K562 (cell line): ENCODE measurements around the gene SERPINH1. TPM values are rescaled to one million over a fixed set of nuclear protein-coding genes. Genes with fewer than 3 reads are reported as not detected.

Experiments used
- ATAC-seq: fragments of 200-7000 bp; cut with Tn5 transposase; 3 replicates; pipeline ENCODE4 v1.9.1; 2020; ENCODE audit warnings: moderate library complexity
- BruUV-seq: library from RNA; stranded (reverse); fragments of 400-500 nt; replicated peaks from 2 replicates; lab custom pipeline; 2021; lab: Mats Ljungman, UMichigan
- CTCF ChIA-PET: fragments of 300-600 bp; formaldehyde crosslinking; extraction: SDS; loops from one replicate; lab custom pipeline; 2021; ENCODE audit warnings: low intra/inter-chr PET ratio; lab: Yijun Ruan, JAX
- POLR2A ChIA-PET: fragments of 300-600, 350-650 bp; sonication (Branson Sonifier 250); formaldehyde crosslinking; extraction: SDS; loops from one replicate; lab custom pipeline; 2021; ENCODE audit warnings: antibody characterized with exemption, inconsistent platforms; lab: Yijun Ruan, JAX
- DNase-seq, 4 experiments: peaks; one replicate each; pipeline versions ENCODE4 v3.0.0 to v3.0.0-alpha.2; 2011 to 2018; ENCODE audit warnings: low spot score in 3 of 4, mixed read lengths in 3 of 4; ENCODE audit errors: extremely low read depth in 1 of 4
- FAIRE-seq: peaks from 2 replicates; lab custom pipeline; 2011; peaks lifted over from hg19 to GRCh38; lab: Jason Lieb, UNC
- H2AFZ ChIP-seq: 2 replicates; pipeline ENCODE4 v1.6.0; 2011; ENCODE audit warnings: low read depth, low read length, control low read depth, inconsistent platforms
- H3K27ac ChIP-seq: fragments of 200-600 bp; 3 replicates; pipeline ENCODE4 v1.8.0; 2011; ENCODE audit warnings: low read depth, mild to moderate bottlenecking, control low read depth, inconsistent platforms, low read length, moderate library complexity, mixed read lengths; ENCODE audit errors: extremely low read depth
- H3K27me3 ChIP-seq, 2 experiments: fragments of 300-600 bp in 1 of 2; 2 replicates in 1 of 2; 3 replicates in 1 of 2; pipeline versions ENCODE4 v1.6.0 to v1.8.0; 2011; ENCODE audit warnings: inconsistent platforms in 2 of 2, low read length in 2 of 2, mild to moderate bottlenecking in 1 of 2, mixed read lengths in 1 of 2, moderate library complexity in 1 of 2; ENCODE audit not compliant: control insufficient read depth in 2 of 2, insufficient read depth in 2 of 2
- H3K36me3 ChIP-seq: fragments of 300-600 bp; 3 replicates; pipeline ENCODE4 v1.8.0; 2011; ENCODE audit warnings: mild to moderate bottlenecking, low read length, inconsistent platforms; ENCODE audit not compliant: control insufficient read depth, insufficient read depth
- H3K4me1 ChIP-seq, 2 experiments: fragments of 200-600 bp in 1 of 2; replicated peaks in 1 of 2; 2 replicates in 1 of 2; 3 replicates in 1 of 2; pipeline versions ENCODE4 v1.5.1 to v1.8.0; 2011; ENCODE audit warnings: inconsistent platforms in 2 of 2, low read length in 2 of 2, mild to moderate bottlenecking in 1 of 2, mixed read lengths in 1 of 2, moderate library complexity in 1 of 2; ENCODE audit not compliant: control insufficient read depth in 2 of 2, insufficient read depth in 2 of 2
- H3K4me2 ChIP-seq: 2 replicates; pipeline ENCODE4 v1.6.1; 2011; ENCODE audit warnings: low read length, control low read depth, inconsistent platforms, mixed read lengths; ENCODE audit not compliant: insufficient read depth
- H3K4me3 ChIP-seq: fragments of 200-600 bp; sonication (generic), shearing (Covaris generic); 2 replicates; pipeline ENCODE4 v1.5.1; 2016; ENCODE audit warnings: control low read depth, inconsistent platforms
- H3K79me2 ChIP-seq: fragments of 200-600 bp; 3 replicates; pipeline ENCODE4 v1.8.0; 2011; ENCODE audit warnings: low read length, inconsistent platforms; ENCODE audit not compliant: control insufficient read depth, insufficient read depth
- H3K9ac ChIP-seq, 2 experiments: 2 replicates each; pipeline versions ENCODE4 v1.6.0 to v1.6.1; 2011; ENCODE audit warnings: low read depth in 2 of 2, low read length in 2 of 2, control low read depth in 1 of 2, inconsistent platforms in 1 of 2, mild to moderate bottlenecking in 1 of 2, mixed read lengths in 1 of 2; ENCODE audit not compliant: insufficient read depth in 1 of 2
- H3K9me1 ChIP-seq: one replicate; pipeline ENCODE4 v1.6.0; 2011; ENCODE audit warnings: inconsistent platforms, mild to moderate bottlenecking, low read length, moderate library complexity; ENCODE audit not compliant: control insufficient read depth, insufficient read depth
- H3K9me3 ChIP-seq: replicated peaks from 2 replicates; pipeline ENCODE4 v1.5.1; 2011; ENCODE audit warnings: low read depth, low read length, inconsistent platforms; ENCODE audit not compliant: control insufficient read depth, insufficient read depth
- H4K20me1 ChIP-seq: replicated peaks from 2 replicates; pipeline ENCODE4 v1.6.1; 2011; ENCODE audit warnings: low read length, inconsistent platforms, mixed read lengths; ENCODE audit not compliant: control insufficient read depth, insufficient read depth
- CTCF ChIP-seq, 3 experiments: IDR thresholded peaks in 2 of 3; conservative IDR thresholded peaks in 1 of 3; 2 replicates each; pipeline ENCODE4 v1.5.1; 2011 to 2012; ENCODE audit warnings: low read length in 3 of 3, mild to moderate bottlenecking in 3 of 3, control low read depth in 2 of 3, improper control_type of control experiment in 1 of 3, inconsistent platforms in 1 of 3, low read depth in 1 of 3, mixed read lengths in 1 of 3, moderate library complexity in 1 of 3; ENCODE audit not compliant: insufficient read depth in 2 of 3
- FOXK1 ChIP-seq: sonication (generic); formaldehyde crosslinking; IDR thresholded peaks from 2 replicates; pipeline ENCODE4 v1.8.0; 2022; ENCODE audit warnings: missing genetic modification reagents, mild to moderate bottlenecking, borderline replicate concordance
- HDAC1 ChIP-seq, 2 experiments: fragments of 450-650 bp; IDR thresholded peaks; 2 replicates each; pipeline ENCODE4 v1.6.1; 2016 to 2017; ENCODE audit warnings: inconsistent platforms in 1 of 2, mild to moderate bottlenecking in 1 of 2, moderate library complexity in 1 of 2
- JUN ChIP-seq, 2 experiments: sonication (generic) in 1 of 2; formaldehyde crosslinking in 1 of 2; IDR thresholded peaks; 2 replicates each; pipeline versions ENCODE4 v1.6.1 to v1.8.0; 2012 to 2022; ENCODE audit warnings: borderline replicate concordance in 2 of 2, mild to moderate bottlenecking in 2 of 2, improper control_type of control experiment in 1 of 2, low read depth in 1 of 2, low read length in 1 of 2, missing genetic modification reagents in 1 of 2
- KDM5B ChIP-seq: fragments of 200-600 bp; sonication (generic); IDR thresholded peaks from 2 replicates; pipeline ENCODE4 v1.6.1; 2012; ENCODE audit warnings: low read depth, mild to moderate bottlenecking, moderate library complexity, low read length, control low read depth, inconsistent platforms; ENCODE audit not compliant: insufficient replicate concordance
- L3MBTL2 ChIP-seq: fragments of 450-650 bp; IDR thresholded peaks from 2 replicates; pipeline ENCODE4 v1.6.1; 2016; ENCODE audit warnings: mild to moderate bottlenecking, moderate library complexity
- RBM25 ChIP-seq: fragments of 200-400 bp; formaldehyde crosslinking; IDR thresholded peaks from 2 replicates; pipeline ENCODE4 v1.6.1; 2018; ENCODE audit warnings: low read length, low read depth, moderate library complexity; ENCODE audit not compliant: severe bottlenecking
- TOE1 ChIP-seq, 2 experiments: fragments of 450-650 bp in 1 of 2; sonication (generic) in 1 of 2; formaldehyde crosslinking in 1 of 2; IDR thresholded peaks; 2 replicates each; pipeline versions ENCODE4 v1.7.1 to v1.8.0; 2016 to 2022; ENCODE audit warnings: borderline replicate concordance in 2 of 2, mild to moderate bottlenecking in 2 of 2, antibody characterized with exemption in 1 of 2, inconsistent platforms in 1 of 2, low read depth in 1 of 2, missing genetic modification reagents in 1 of 2, moderate library complexity in 1 of 2
- ZEB2 ChIP-seq: fragments of 450-650 bp; IDR thresholded peaks from 2 replicates; pipeline ENCODE4 v1.6.1; 2016
- ZNF197 ChIP-seq: fragments of 200-800 bp; sonication (Bioruptor generic); IDR thresholded peaks from 2 replicates; pipeline ENCODE4 v1.6.1; 2016; ENCODE audit warnings: low read depth, missing genetic modification characterization, missing compliant biosample characterization
- ZNF740 ChIP-seq, 3 experiments: fragments of 200-800 bp in 1 of 3; sonication (Bioruptor generic) in 1 of 3; sonication (generic) in 1 of 3; formaldehyde crosslinking in 1 of 3; IDR thresholded peaks; 2 replicates each; pipeline versions ENCODE4 v1.6.1 to v1.8.0; 2016 to 2022; ENCODE audit warnings: mild to moderate bottlenecking in 2 of 3, missing compliant biosample characterization in 2 of 3, missing genetic modification characterization in 2 of 3, missing genetic modification reagents in 1 of 3
- WGBS: fragments of 100-300 bp; shearing (Covaris generic); methylation state at CpG from one replicate; pipeline ENCODE4 v1.1.6; 2016; ENCODE audit warnings: low coverage, mixed read lengths; ENCODE audit not compliant: insufficient coverage; ENCODE audit errors: missing lambda C conversion rate; 5-methylcytosine and 5-hydroxymethylcytosine counted together
- in situ Hi-C: fragments of 300-500 bp; cut with MboI; formaldehyde crosslinking; loops from 4 replicates; pipeline ENCODE4 v1.15.0; 2018; ENCODE audit warnings: inconsistent platforms, mixed read lengths
- intact Hi-C: fragments of 100-400 bp; cut with micrococcal nuclease; formaldehyde crosslinking; loops from 2 replicates; pipeline ENCODE4 v1.14.2; 2022
- polyA plus RNA-seq, 8 experiments: library from polyadenylated mRNA; depleted of rRNA in 4 of 8; stranded (reverse) in 5 of 8; unstranded in 3 of 8; fragments of >200 nt; fragmentation: Nextera tagmentation in 2 of 8; fragmentation: Illumina TruSeq in 1 of 8; extraction: Ambion mirVana in 2 of 8; extraction: Trizol in 1 of 8; gene quantifications; 2 replicates each; pipeline versions ENCODE4 v1.2.1 to v1.2.3, GENCODE V29; 2011 to 2014; ENCODE audit warnings: inconsistent platforms in 1 of 8, missing spikeins in 1 of 8
- total RNA-seq, 7 experiments: library from RNA; depleted of rRNA in 6 of 7; stranded (reverse); fragments of >200 nt in 6 of 7; fragmentation: Illumina TruSeq in 2 of 7; extraction: Trizol in 2 of 7; gene quantifications; 2 replicates each; pipeline versions ENCODE4 v1.2.1 to v1.2.3, GENCODE V29; 2011 to 2021; ENCODE audit warnings: low replicate concordance in 1 of 7

The SERPINH1 gene
- total and polyA plus RNA-seq, 9 of the 15 experiments (the other 6 are each of a cell fraction or from before 2014, with no cell fraction given) = 2.8 to 106 (median 67.9) TPM

- H3K36me3 ChIP-seq = no peaks in the 10 kb centered on the region
- no peaks in the 10 kb centered on the region for H3K9me3 ChIP-seq
- H3K27ac ChIP-seq = peak overlapping the region; percentile 55
- H2AFZ ChIP-seq = peak overlapping the region; percentile 81
- no TSS peak for BruUV-seq
- no peak for FAIRE-seq
- no peaks in the 10 kb centered on the region for H3K9me1 ChIP-seq
- no peaks in the 10 kb centered on the region for H3K79me2 ChIP-seq
- peak overlapping the region; percentile 45 for H3K4me3 ChIP-seq
- peaks cover 20 to 33% of the 10 kb centered on the region in 2 experiments; a peak in 4 of 5 replicates for H3K4me1 ChIP-seq
- 57% methylated on average over 31 of the region's 68 CpGs for WGBS
- peak overlapping the region; percentile 73 for H3K4me2 ChIP-seq
- ATAC-seq = peak; percentile 90
- intact Hi-C loops = no loop called here
- ChIA-PET POLR2A (interaction anchor here (0.6 to 3.2 kb wide), 5 partner anchors 9 to 1179 kb away, joined by 3 to 13 read pairs (median 4); no protein-coding TSS in a partner anchor), CTCF (no interaction called here)
- no peaks in the 10 kb centered on the region for H4K20me1 ChIP-seq
- no peaks in the 10 kb centered on the region for H3K27me3 ChIP-seq
- DNase-seq = peak; percentile 55 to 78 (median 74)
- in situ Hi-C loops = loop anchor here (5.0 kb wide), 1 partner anchor 36 kb away; no protein-coding TSS in a partner anchor
- H3K9ac ChIP-seq = peak overlapping the region; percentile 61 to 88
- no peak for TF ChIP-seq HDAC1 (IDR thresholded peaks at IDR 0.05)
- TF ChIP-seq JUN (IDR thresholded peaks at IDR 0.05; ENCODE audit: borderline replicate concordance, low read depth, low read length) = no peak
- TF ChIP-seq JUN (CRISPR knock-in tag; IDR thresholded peaks at IDR 0.05; ENCODE audit: borderline replicate concordance) = no peak
- no peak for TF ChIP-seq ZNF197 (CRISPR knock-in tag)
- no peak for TF ChIP-seq ZEB2
- TF ChIP-seq KDM5B = peak; percentile 17
- TF ChIP-seq ZNF740 (CRISPR knock-in tag; IDR thresholded peaks at IDR 0.05) = 0 out of 2 replicates have a peak, but pooled peaks have one; percentile 45
- TF ChIP-seq ZNF740 (tag; IDR thresholded peaks at IDR 0.05) = no peak
- 0 out of 2 replicates have a peak, but pooled peaks have one; percentile 15 for TF ChIP-seq L3MBTL2
- TF ChIP-seq FOXK1 = no peak
- 0 out of 2 replicates have a peak, but pooled peaks have one; percentile 37 for TF ChIP-seq TOE1 (IDR thresholded peaks at IDR 0.05; ENCODE audit: borderline replicate concordance)
- no peak for TF ChIP-seq TOE1 (CRISPR knock-in tag; IDR thresholded peaks at IDR 0.05; ENCODE audit: borderline replicate concordance, low read depth)
- peak; percentile 20 for TF ChIP-seq RBM25
- peak; percentile 20 to 28 (median 24); a peak in 3 of 6 replicates for TF ChIP-seq CTCF (IDR thresholded peaks at IDR 0.05 in 2 of 3, conservative IDR thresholded peaks at IDR 0.05 in 1 of 3; ENCODE audit: insufficient read depth in 2 of 3, low read depth in 1 of 3, low read length in 3 of 3)
Measured at GRCh38 chr11:75582895-75583717, 21.1 kb downstream of the SERPINH1 start.
